PFSK-1 (cell line): ENCODE measurements around the gene PPP2R5B.

Source experiments
- POLR2AphosphoS5 ChIP-seq: IDR thresholded peaks from 2 replicates; pipeline ENCODE4 v1.6.1; 2012; ENCODE audit warnings: low read depth, mild to moderate bottlenecking, control low read depth, low read length, moderate library complexity
- REST ChIP-seq, 2 experiments: IDR thresholded peaks; 2 replicates each; pipeline versions ENCODE4 v1.6.1 to v1.8.0; 2011 to 2012; ENCODE audit warnings: low read depth in 2 of 2, low read length in 2 of 2, control low read depth in 1 of 2, inconsistent platforms in 1 of 2, mild to moderate bottlenecking in 1 of 2, moderate library complexity in 1 of 2; ENCODE audit not compliant: insufficient read depth in 1 of 2
- SIN3A ChIP-seq: IDR thresholded peaks from 2 replicates; pipeline ENCODE4 v1.6.1; 2012; ENCODE audit warnings: mild to moderate bottlenecking, low read length, moderate library complexity, borderline replicate concordance; ENCODE audit not compliant: insufficient read depth
- TAF1 ChIP-seq: IDR thresholded peaks from 2 replicates; pipeline ENCODE4 v1.6.1; 2012; ENCODE audit warnings: low read length, control low read depth, borderline replicate concordance; ENCODE audit not compliant: insufficient read depth

- TF ChIP-seq TAF1, result no peak
- TF ChIP-seq REST (IDR thresholded peaks at IDR 0.05; ENCODE audit: insufficient read depth in 1 of 2, low read depth in 2 of 2, low read length in 2 of 2), result no peak
- TF ChIP-seq POLR2AphosphoS5, result no peak
- TF ChIP-seq SIN3A, result no peak
Observed at GRCh38 chr11:64969209-64969608, 44.7 kb downstream of the PPP2R5B start.
